ENCODE results near the gene MRPL41. TPM values are rescaled to one million over a fixed set of nuclear protein-coding genes. Genes with fewer than 3 reads are reported as not detected.
A peak's percentile ranks its signal among the peaks of the same experiment; 100 is the strongest.
"Not testable (repeated sequence)": the region's sequence is repeated elsewhere in the genome, so short reads cannot be mapped to it uniquely, and the experiment has no call there.

Gene MRPL41
- total RNA-seq, 6 experiments from 2014 or later, result 48.4 to 67.7 (median 57.3) TPM

DNA sequence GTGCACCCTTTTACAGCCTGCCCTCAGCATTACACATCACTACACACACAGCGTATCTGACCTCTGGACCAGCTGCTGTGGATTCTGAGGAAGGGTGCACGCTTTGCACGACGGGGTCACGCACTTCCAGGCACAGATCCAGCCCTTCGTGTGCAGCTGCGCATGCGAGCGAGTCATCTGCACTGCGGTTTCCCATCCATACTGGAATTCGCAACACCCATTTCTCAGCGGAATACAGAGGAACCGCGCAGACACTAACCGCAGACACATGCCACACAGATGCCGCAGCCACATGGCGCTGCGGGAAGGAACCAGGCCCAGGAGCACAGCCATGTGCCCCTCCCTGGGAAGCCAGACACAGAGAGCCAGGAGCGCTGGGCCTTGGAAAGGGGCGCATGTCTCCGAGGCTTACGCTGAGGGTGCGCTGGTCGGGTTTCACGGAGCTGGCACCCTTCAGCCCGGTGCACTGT lies 44.9 kb upstream of the MRPL41 start:
- H3K4me3 Mint-ChIP-seq, result peak overlapping the region; percentile 53; the same call in 1 of the 2 replicates
- TF ChIP-seq, protein P1, sequence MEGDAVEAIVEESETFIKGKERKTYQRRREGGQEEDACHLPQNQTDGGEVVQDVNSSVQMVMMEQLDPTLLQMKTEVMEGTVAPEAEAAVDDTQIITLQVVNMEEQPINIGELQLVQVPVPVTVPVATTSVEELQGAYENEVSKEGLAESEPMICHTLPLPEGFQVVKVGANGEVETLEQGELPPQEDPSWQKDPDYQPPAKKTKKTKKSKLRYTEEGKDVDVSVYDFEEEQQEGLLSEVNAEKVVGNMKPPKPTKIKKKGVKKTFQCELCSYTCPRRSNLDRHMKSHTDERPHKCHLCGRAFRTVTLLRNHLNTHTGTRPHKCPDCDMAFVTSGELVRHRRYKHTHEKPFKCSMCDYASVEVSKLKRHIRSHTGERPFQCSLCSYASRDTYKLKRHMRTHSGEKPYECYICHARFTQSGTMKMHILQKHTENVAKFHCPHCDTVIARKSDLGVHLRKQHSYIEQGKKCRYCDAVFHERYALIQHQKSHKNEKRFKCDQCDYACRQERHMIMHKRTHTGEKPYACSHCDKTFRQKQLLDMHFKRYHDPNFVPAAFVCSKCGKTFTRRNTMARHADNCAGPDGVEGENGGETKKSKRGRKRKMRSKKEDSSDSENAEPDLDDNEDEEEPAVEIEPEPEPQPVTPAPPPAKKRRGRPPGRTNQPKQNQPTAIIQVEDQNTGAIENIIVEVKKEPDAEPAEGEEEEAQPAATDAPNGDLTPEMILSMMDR (IDR thresholded peaks at IDR 0.05), result no peak
- H3K27me3 Mint-ChIP-seq (ENCODE audit: insufficient read depth), result peaks cover 22% of the 10 kb centered on the region
- peaks cover 7% of the 10 kb centered on the region; the same call in 1 of the 2 replicates for H3K4me1 Mint-ChIP-seq (ENCODE audit: low read depth)
- peaks cover 21% of the 10 kb centered on the region for H3K9me3 Mint-ChIP-seq
- peak overlapping the region; percentile 46; the same call in 1 of the 2 replicates for H3K27ac Mint-ChIP-seq
- peak; percentile 8 for DNase-seq
- peaks cover 12% of the 10 kb centered on the region for H3K36me3 Mint-ChIP-seq (ENCODE audit: low read depth)

DNA sequence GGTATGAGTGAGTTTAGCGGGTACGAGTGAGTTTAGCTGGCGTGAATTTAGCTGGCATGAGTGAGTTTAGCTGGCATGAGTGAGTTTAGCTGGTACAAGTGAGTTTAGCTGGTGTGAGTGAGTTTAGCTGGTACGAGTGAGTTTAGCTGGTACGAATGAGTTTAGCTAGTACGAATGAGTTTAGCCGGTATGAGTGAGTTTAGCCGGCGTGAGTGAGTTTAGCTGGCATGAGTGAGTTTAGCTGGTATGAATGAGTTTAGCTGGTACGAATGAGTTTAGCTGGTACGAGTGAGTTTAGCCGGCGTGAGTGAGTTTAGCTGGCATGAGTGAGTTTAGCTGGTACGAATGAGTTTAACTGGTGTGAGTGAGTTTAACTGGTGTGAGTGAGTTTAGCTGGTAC lies 42.5 kb upstream of the MRPL41 start:
- Mint-ChIP-seq H3K27me3 (ENCODE audit: insufficient read depth) (peaks cover 6% of the 10 kb centered on the region), H3K4me1 (ENCODE audit: low read depth) (no peaks in the 10 kb centered on the region; the same call in 1 of the 2 replicates), H3K27ac (no peak overlapping the region), H3K9me3 (peaks cover 6% of the 10 kb centered on the region; the same call in 1 of the 2 replicates), H3K36me3 (ENCODE audit: low read depth) (peaks cover 5% of the 10 kb centered on the region; the same call in 1 of the 2 replicates), H3K4me3 (no peak overlapping the region)
- TF ChIP-seq, protein P1 (IDR thresholded peaks at IDR 0.05), result no peak
- DNase-seq, result no peak

DNA sequence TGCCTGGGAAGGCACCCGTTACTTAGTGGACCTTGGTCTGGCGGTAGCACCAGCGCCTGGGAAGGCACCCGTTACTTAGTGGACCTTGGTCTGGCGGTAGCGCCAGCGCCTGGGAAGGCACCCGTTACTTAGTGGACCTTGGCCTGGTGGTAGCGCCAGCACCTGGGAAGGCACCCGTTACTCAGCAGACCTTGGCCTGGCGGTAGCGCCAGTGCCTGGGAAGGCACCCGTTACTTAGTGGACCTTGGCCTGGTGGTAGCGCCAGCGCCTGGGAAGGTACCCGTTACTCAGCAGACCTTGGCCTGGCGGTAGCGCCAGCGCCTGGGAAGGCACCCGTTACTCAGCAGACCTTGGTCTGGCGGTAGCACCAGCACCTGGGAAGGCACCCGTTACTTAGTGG lies 40.6 kb upstream of the MRPL41 start:
- H3K9me3 Mint-ChIP-seq; DNase-seq; H3K27me3 Mint-ChIP-seq (ENCODE audit: insufficient read depth); H3K27ac Mint-ChIP-seq; H3K4me1 Mint-ChIP-seq (ENCODE audit: low read depth); H3K4me3 Mint-ChIP-seq; H3K36me3 Mint-ChIP-seq (ENCODE audit: low read depth): not testable (repeated sequence)

DNA sequence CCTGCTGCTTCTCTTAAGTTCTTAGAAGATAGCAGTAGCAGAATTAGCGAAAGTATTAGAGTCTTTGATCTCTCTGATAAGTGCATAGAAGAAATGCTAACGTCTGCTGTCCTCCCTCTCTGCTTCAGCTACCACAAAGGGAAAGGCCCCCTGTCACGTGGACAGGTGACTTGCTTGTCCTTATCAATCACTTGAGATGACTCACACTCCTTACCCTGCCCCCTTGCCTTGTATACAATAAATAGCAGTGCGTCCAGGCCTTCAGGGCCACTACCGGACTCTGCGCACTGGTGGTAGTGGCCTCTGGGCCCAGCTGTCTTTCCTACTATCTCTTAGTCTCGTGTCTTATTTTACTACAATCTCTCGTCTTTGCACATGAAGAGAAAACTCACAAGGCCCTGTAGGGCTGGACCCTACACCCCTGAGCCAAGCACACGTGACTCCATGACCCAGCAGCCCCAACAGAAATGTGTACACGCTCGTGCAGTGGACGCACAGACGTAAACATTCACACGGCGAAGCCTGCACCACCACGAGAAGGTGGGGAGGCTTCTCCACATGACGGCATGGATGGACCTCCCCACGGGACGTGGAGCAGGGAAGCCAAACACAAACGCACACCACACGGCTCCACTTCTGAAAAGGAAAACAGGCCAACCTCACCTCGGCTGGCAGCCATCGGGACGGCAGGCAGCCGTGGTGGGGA lies 39.8 kb upstream of the MRPL41 start:
- Mint-ChIP-seq H3K4me3 (no peak overlapping the region), H3K27ac (no peak overlapping the region), H3K36me3 (ENCODE audit: low read depth) (peaks cover 5% of the 10 kb centered on the region; the same call in 1 of the 2 replicates), H3K9me3 (no peaks in the 10 kb centered on the region; the same call in 1 of the 2 replicates), H3K4me1 (ENCODE audit: low read depth) (no peaks in the 10 kb centered on the region; the same call in 1 of the 2 replicates), H3K27me3 (ENCODE audit: insufficient read depth) (peaks cover 3% of the 10 kb centered on the region)
- TF ChIP-seq, protein P1 (IDR thresholded peaks at IDR 0.05), result no peak
- no peak for DNase-seq

DNA sequence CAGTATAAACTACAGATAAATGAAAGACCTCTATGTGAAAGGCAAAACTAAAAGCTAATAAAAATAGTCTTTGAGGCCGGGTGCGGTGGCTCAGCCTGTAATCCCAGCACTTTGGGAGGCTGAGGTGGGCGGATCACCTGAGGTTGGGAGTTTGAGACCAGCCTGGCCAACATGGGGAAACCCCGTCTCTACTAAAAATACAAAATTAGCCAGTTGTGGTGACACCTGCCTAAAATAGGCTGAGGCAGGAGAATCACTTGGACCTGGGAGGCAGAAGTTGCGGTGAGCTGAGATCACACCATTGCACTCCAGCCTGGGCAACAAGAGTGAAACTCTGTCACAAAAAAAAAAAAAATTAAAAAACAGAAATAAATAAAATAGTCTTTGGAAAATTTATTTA lies 38.5 kb upstream of the MRPL41 start:
- not testable (repeated sequence) for H3K4me1 Mint-ChIP-seq (ENCODE audit: low read depth)

DNA sequence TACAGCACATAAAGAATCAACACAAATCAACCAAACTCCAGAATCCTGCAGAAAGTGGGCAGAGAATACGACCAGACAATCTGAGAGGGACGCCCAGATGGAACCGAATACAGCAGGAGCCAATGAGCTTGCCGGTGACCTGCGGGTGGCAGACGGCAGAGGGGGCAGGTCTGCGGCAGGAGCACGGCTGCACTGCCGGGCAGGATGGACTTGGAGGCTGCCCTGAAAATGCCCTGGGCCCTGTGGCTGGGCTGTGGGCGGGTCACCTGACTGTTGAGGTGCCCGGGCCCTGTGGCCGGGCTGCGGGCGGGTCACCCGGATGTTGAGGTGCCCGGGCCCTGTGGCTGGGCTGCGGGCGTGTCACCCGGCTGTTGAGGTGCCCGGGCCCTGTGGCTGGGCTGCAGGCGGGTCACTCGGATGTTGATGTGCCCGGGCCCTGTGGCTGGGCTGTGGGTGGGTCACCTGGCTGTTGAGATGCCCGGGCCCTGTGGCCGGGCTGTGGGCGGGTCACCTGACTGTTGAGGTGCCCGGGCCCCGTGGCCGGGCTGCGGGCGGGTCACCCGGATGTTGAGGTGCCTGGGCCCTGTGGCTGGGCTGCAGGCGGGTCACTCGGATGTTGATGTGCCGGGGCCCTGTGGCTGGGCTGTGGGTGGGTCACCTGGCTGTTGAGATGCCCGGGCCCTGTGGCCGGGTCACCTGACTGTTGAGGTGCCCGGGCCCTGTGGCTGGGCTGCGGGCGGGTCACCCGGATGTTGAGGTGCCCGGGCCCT lies 37.7 kb upstream of the MRPL41 start:
- not testable (repeated sequence) for H3K36me3 Mint-ChIP-seq (ENCODE audit: low read depth); H3K27ac Mint-ChIP-seq; H3K4me1 Mint-ChIP-seq (ENCODE audit: low read depth); DNase-seq; H3K9me3 Mint-ChIP-seq; H3K27me3 Mint-ChIP-seq (ENCODE audit: insufficient read depth); H3K4me3 Mint-ChIP-seq

More for the DNA sequence above, 38.5 kb upstream of the MRPL41 start:
- not testable (repeated sequence) for H3K4me3 Mint-ChIP-seq; H3K27me3 Mint-ChIP-seq (ENCODE audit: insufficient read depth); DNase-seq; H3K27ac Mint-ChIP-seq; H3K9me3 Mint-ChIP-seq; H3K36me3 Mint-ChIP-seq (ENCODE audit: low read depth)
